NCI-H69 (cell line): ENCODE data around the gene PHAF1.

Experiments
- DNase-seq: peaks from one replicate; lab custom pipeline; 2025; lab: John Stamatoyannopoulos, UW

The PHAF1 gene

DNA sequence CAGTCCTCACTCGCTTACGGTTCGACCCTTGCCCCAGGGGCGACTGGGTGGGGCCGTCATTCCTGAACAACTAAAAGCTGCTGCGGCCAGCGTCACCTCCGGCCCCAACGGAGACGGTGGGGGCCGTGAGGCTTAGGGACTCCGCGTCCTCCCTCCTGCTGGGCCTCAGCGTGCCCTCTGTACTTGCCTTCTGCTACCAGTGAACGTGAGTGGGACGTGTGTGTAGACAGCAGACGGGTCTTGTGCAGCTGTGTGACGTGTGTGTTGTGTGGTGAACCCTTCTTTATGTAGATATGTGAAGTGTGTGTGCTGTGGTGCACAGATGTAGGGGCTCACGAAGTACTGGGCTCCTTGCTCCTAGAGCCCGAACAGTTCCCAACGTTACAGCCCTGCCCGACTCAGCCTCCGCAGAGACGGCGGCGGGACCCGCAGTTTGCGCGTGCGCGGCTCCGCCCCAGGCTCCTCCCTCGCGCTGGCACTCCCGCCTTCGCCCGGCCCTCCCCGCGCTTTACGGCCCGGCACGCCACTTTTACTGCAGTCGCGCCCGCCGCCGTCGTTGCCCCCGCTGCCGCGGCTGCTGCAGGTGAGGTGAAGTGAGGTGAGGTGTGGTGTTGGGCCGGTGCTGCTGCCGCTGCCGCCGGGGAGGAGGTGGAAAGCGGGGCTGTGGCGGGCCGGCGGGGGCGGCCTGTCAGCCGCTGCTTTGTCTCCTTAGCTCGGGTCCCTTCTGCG is at the start of gene PHAF1:
TSS of gene PHAF1 (plus strand) at position 535 of the 729 bp plus-strand sequence. CDS start 235 bp downstream, outside the sequence.
- DNase-seq: peak; percentile 91

DNA sequence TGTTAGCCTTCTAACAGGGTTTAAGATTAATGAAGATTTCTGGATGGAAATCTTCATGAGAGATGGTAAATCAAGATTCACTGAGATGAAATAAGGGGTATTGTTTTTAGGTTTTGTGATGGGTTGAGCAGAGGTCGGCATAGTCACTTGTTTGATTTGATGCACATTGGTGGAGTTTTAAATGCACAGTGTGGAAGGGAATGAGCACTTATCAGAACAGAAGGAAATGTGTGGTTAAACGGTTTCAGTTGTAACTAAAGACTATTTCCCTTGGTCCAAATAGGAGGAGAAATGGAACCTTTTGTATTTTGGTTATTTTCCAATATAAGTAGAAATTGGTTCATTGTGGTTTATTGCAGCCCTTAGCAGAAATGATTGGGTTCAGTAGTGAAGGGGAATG is 46.7 kb upstream of the PHAF1 start:
- no peak for DNase-seq

DNA sequence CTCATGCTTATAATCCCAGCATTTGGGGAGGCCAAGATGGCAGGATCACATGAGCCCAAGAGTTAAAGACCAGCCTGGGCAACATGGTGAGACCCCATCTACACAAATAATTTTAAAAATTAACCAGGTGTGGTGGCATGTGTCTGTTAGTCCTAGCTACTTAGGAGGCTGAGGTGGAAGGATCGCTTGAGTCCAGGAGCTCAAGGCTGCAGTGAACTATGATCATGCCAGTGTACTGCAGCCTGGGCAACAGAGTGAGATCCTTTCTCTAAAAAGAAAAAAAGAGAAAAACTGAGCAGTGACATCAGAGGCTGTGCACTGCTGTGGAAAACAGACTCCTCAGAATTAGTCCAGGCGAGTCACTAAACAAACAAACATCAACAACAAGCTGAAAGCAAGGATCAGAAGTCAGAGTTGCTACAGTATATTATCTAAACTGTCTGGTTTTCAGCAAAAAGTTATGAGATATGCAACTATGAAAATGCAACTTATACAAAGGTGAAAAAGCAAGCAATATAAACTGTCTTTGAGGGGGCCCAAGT is 41.5 kb upstream of the PHAF1 start:
- DNase-seq: no peak

DNA sequence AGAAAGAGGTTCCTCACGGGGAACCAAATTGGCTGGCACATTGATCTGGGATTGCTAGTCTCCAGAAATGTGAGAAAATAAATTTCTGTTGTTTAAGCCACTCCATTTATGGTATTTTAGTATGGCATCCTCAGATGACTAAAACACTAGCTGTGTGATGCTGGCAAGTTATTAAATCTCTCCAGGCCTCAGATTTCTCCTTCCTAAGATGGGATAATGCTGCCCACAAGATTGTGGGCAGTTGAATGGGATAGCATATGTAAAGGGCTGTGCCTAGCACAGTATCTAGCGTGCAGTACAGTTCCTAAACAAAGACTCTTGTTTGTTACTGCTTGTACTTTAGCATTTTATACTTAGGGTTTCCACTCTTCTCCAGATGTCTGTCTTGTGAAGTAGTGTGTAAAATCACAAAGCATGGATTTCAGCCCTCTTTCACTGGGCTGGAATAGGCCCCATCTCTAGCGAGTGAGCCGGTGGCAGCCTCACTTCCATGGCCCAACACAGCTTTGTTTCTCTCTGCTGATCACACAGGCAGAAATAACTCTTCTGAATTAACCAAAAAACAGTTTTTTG is 38.2 kb upstream of the PHAF1 start:
- no peak for DNase-seq

DNA sequence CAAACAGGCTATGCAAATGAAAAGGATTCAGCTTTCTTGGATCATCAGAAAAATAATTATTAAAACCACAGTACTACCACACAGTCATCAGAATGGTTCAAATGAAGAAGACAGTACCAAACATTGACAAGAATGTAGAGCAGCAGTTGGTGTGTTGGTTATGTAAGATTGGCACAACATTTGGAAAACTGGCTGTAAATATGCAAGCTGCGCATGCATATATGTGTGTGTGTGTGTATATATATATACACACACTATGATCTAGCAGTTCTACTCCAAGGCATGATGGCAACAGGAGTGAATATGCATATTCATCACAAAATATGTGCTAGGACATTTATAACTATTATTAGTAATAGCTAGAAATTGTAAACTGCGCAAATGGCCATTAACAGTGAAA is 34.4 kb upstream of the PHAF1 start:
- DNase-seq: no peak

DNA sequence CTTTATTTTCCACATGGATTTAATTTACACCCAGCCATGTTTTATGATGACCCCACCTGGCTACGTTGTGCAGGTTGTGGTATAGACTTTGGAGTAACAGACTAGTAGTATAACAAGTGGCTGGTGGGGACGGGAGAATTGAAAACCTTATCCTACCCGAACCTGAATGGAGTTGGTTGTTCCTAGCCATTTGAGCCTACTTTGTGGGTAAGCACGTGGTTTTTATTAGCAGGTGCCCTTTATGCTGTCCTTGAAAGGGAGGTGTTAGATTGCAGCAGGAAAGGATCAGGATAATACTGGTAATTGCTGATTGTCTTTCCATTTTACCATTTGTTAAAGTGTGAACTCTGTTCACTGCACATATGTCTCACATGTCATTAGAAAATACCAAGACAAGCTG is 31.9 kb upstream of the PHAF1 start:
- DNase-seq: no peak

DNA sequence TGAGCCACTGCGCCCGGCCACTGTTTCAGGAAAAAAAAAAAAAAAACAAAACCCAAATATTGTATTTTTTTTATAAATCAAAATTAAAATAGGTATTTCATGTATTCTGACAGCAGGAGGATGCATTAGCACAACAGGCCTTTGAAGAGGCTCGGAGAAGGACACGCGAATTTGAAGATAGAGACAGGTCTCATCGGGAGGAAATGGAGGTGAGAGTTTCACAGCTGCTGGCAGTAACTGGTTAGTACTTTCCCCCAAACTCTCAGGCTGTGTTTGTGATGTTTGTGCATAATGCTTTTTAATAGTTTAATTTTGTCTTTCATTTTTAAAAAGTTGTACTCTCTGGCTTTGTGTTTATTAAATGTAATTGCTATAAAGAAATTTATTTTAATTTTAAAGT is 27.6 kb upstream of the PHAF1 start:
- no peak for DNase-seq

DNA sequence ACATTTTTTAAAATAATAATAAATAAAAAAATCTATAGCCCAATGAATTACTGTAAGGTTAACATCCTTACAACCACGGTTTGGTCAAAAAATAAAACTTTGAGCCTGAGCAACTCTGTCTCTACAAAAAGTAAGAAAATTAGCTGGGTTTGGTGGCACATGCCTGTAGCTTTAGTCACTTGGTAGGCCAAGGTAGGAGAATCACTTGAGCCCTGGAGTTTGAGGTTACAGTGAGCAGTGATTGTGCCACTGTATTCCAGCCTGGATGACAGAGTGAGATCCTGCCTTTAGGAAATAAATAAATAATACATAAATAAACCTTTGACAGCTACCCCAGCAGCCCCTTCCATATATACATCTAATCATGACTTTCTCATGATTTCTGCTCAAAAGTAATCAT is 26.9 kb upstream of the PHAF1 start:
- DNase-seq: no peak

DNA sequence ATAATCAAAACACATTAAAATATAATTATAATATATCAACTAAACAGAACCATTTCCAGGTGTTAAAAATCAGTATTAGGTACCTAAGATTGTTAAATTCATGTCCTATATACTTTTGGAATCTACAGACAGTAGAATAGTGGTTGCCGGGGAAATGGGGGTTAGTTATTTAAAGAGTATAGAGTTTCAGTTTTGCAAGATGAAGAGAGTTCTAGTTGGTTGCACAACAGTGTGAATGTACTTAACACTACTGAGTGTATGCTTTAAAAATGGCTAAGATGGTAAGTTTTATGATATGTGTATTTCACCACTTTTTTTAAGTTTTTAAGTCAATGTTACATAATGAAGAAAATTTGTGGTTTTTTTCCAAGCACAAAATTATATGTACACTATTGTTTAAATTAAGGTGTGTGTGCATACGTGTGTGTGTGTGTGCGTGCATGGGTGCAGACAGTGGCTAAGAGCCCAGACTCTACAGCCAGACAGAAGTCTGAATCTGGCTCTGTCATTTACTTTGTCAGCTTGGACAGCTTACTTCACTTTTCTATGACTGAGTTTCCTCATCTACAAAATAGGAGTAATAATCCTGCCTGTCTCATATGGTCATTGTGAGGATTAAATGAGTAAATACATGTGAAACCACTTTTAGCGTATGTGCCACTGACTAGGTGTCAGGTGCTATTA is 25.3 kb upstream of the PHAF1 start:
- DNase-seq: no peak

DNA sequence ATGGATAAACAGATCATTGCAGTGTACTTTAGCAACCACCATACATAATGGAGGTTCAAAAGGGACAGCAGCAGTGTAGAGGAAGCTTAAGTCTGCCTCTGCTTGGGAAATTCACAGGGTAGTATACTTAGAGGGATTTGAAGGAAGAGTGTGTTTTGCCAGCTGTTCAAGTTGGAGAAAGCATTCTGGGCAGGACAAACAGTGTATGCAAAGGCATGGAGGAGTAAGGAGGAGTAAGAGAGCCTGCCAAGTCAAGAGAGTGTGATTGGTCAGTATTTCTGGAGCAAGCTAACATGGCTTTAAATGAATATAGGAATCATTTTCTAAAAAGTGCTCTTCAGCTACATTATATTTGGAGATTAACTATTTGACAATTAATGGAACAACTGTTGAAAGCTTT is 22.9 kb upstream of the PHAF1 start:
- no peak for DNase-seq

DNA sequence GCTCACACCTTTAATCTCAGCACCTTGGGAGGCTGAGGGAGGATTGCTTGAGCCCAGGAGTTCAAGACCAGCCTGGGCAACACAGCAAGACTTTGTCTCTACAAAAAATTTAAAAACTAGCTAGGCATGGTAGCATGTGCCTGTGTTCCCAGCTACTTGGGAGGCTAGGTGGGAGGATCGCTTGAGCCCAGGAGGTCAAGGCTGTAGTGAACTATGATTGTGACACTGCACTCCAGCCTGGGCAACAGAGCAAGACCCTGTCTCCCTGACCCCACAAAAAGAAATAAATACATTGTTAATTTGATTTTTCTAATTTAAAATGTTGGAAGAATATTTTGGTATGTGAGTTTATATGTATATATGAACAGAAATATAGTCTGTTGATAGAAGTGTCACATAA is 22.4 kb upstream of the PHAF1 start:
- no peak for DNase-seq

DNA sequence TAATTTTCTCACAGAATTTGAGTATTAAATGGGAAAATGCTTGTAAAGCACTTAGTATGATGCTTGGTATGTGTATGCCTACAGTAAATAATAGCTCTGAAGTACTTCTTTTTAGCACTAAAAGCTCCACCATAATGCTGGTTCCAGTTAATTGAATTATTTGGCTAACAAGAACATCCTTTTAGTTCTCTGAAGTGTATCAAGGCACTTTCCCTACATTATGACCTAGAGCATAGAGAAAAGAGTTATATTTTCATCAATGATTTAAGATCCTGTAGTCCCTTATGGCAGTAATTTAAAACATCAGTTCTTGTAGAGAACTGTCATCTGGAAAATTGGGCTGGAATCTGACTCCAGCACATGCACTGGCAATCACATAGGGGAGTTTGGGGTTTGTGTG is 21.9 kb upstream of the PHAF1 start:
- no peak for DNase-seq

DNA sequence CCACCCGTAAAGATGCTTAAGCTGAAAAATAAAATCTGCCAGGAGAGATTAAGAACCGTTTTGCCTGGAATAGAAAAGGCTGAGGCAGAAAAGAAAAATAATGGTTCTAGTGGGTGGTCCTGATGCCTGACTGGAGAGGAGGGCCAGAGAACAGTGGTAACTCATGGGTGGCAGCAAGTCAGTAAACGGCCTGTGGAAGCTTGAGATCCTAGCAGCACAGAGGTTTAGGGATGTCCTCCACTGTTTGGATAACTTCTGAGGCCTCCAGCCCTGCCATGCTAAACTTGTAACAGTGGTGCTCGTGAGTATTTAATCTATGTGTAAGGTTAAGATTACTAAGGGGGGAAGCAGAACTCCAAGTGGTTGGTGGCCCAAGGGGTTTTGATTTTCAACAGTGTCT is 21.2 kb upstream of the PHAF1 start:
- DNase-seq: no peak

DNA sequence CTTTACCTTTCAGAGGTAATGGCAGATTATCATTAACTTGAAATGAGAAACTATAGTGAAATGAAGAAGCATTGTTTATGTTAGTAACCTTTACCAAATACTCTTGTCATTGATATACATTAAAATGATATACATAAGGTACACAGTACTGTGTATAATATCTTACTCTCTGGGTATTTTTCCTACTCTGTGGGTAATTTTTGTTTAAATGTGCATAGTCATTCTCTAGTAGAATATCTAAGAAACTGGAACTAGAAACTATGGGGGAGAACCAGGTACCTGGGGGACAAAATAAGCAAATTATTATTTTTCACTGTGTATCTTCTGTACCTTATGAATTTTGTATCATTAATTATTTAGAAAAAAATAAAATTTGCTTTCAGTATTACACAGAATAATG is 20.6 kb upstream of the PHAF1 start:
- DNase-seq: no peak

DNA sequence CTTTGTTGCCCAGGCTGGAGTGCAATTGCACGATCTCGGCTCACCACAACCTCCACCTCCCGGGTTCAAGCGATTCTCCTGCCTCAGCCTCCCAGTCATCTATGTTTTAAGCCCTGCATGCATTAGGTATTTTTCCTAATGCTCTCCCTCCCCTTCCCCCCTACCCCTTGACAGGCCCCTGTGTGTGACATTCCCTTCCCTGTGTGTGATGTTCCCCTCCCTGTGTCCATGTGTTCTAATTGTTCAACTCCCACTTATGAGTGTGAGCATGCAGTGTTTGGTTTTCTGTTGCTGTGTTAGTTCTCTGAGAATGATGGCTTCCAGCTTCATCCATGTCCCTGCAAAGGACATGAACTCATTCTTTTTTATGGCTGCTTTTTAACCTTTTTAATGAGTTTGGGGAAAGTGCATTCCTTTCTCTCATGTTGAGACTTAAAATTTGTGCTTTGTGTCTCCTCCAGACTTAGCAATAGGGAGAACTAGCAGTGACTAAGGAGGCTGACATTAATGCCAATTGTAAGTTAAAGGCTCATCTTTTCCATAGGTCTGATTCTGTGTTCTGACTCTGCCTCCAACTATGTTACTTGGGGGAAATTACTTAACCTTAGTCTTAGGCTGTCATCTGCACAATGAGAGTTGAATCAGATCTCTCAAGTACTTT is 17.7 kb upstream of the PHAF1 start:
- DNase-seq: no peak

DNA sequence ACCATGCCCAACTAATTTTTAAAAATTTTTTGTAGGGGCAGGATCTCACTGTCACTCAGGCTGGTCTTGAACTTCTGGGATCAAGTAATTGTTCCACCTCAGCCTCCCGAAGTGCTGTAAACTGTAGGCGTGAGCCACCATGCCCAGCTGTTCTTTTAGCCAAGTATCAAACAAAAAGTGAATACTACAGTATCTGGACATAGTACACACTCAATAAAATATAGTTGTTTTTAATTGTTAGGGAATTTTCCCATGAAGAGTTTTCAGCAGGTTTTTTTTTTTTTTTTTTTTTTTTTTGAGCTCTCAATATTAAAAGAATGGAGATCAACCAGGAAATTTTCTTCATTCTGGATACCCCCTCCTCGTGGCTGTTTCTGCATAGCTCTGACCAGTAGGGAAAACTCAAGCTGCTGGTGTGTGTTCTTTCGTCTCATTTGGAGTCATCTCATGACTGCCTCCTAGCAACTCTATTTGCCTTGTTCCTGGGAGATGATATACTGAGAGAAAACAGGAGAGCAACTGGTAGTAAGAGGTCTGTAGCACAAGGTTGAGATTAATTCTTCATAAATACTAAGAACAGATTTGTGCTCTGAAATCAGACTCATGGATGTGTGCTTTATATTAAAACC is 16.5 kb upstream of the PHAF1 start:
- DNase-seq: no peak

DNA sequence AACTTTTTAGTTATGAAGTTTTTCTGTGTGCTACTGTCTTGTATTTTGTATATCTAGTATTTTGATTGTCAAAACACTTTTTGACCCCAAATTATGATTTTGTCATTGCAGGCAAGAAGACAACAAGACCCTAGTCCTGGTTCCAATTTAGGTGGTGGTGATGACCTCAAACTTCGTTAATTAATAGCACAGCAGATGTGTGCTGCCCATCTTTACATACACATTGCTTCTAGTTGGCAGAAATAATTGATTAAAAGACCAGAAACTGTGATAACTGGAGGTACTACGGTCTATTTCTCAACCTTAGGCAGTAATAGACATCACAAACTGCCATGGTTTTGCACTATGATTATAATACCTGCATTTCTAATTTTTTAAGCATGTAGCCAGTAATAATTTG is 11.1 kb upstream of the PHAF1 start:
- DNase-seq: no peak

DNA sequence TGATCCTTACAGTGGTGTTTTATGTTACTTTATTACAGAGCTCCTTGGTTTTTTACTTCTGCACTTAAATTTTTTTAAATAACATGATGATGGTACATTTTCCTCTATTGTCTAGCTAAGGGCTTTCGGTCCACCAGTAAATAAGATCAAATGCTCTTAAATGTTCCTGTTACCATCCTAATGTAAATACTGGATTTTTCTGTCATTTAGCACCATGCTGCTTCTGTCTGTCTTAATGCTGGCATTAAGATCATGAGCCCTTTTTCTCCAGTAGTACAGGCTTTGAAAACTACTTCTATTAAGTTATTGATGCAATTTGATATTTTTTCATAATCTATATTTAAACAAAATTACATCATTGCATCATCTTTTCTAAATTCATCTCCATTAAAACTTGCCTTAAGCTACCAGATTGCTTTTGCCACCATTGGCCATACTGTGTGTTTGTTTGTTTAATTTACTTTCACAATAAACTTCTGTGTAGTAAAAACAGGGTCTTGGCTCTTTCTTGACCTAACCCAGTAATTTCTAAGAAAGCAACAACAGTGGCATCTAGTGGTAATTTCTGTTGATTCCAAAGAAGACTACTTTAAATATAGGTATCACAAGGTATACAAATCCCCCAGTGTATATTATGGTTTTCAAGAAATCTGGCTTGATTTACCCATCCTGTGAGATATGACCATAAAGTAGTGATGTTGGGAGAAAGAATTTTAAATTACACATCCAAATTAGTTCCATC is 9.0 kb upstream of the PHAF1 start:
- DNase-seq: peak; percentile 6

DNA sequence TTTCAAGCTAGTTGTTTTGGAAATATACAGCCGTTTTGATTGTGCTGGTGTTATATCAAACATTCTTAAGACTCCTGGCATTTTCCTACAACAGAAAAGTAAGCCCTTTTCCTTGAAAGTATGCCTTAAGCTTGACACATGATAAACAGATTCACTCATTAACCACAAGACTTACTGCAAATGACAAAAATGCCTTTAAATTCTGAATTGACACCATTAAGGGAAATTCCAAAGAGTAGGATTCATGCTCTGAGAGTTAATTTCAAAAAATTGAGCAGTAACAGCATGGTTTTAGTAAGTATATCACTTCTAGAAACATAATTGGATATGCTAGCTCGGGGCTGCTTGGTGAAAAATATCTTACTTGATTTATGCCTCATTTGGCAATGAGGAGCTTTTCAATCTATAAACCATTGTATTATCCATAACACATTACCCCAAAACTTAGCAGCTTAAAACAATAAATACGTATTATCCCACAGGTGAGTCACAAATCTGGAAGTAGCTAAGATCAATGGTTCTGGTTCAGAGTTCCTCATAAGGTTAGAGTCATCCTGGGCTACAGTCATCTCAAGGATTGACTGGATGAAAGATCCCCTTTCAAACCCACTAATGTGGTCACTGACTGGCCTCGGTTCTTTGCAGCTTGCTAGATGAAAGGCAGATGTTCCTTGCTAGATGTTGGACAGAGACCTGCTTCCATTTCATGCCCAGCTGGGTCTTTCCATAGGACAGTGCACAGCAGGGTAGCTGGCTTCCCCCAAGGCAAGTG is 8.2 kb upstream of the PHAF1 start:
- DNase-seq: no peak

DNA sequence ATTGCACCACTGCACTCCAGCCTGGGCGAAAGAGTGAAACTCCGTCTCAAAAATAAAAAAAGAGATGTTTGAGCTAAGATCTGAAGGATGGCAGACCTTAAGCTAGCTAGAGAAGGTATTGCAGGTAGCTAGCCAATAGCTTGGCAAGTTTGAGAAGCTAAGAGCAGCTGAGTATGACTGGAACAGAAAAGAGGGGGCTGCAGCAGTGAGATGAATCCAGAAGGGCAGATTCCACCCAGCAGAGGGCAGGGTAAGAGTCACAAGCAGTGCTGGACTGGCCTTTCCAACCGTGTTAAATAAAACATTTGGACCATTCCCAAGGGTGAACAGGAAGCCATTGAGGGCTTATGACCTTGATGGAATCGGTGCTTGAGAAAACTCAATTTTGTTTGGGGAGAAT is 5.7 kb upstream of the PHAF1 start:
- DNase-seq: peak; percentile 32

DNA sequence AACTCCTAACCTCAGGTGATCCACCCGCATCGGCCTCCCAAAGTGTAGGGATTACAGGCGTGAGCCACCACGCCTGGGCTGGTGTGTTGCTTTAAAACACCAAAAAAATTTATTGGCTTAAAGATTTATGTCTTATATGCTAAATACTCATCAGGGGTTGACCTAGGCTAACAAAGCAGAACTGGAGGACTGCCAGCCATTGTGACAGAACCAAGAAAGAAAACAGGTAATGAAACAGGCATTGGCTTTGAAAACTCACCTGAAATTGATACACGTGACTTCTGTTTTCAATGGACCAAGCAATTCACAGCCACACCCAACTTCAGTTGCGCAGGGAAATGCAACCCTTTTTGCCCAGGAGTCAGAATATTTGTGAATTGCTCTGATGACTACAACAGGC is 4.9 kb upstream of the PHAF1 start:
- DNase-seq: peak; percentile 34
